SK-N-MC (cell line): Measurements from ENCODE around the gene HPS5.

Experiments used
- EZH2 ChIP-seq: fragments of 200-600 bp; sonication (generic); IDR thresholded peaks from one replicate; pipeline ENCODE4 v1.6.1; 2017; ENCODE audit warnings: antibody characterized with exemption
- FOXP2 ChIP-seq: optimal IDR thresholded peaks from 2 replicates; pipeline ENCODE3; 2011; ENCODE audit warnings: mild to moderate bottlenecking, moderate library complexity; ENCODE audit not compliant: insufficient read depth; ENCODE audit errors: extremely low read length, control extremely low read depth
- POLR2AphosphoS5 ChIP-seq: IDR thresholded peaks from 2 replicates; pipeline ENCODE4 v1.6.1; 2012; ENCODE audit warnings: mild to moderate bottlenecking, low read depth, low read length, borderline replicate concordance

GRCh38 chr11:18282626-18283025 lies 39.3 kb downstream of the HPS5 start:
- TF ChIP-seq POLR2AphosphoS5: no peak
- no peak for TF ChIP-seq EZH2
- TF ChIP-seq FOXP2: no peak
